ENCODE measurements around the gene IGSF22.

The IGSF22 gene

DNA sequence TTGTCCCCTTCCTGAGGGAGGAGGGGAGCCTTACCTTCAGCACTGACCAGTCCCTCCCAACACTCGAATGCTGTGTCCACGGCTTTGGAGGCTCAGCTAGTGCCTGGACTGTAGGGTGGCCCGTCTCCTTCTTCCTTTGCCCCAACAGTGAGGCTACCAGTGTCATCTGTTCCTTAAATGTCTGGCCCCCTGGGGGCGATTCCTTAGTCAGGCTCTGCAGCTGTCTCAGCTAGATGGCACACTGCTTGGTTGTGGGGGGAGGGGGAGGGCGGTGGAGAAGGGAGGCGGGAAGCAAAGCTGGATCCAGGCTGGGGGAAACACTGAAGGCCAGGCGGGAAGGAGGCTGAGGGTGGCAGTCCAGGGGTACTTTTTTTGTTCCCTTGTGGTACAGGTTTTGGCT, at the start of gene IGSF22:
Gene IGSF22 (minus strand): TSS at position 149 of the 400 bp plus-strand sequence. CDS start 1,952 bp downstream, outside the sequence.
- DNase-seq: no peak

DNA sequence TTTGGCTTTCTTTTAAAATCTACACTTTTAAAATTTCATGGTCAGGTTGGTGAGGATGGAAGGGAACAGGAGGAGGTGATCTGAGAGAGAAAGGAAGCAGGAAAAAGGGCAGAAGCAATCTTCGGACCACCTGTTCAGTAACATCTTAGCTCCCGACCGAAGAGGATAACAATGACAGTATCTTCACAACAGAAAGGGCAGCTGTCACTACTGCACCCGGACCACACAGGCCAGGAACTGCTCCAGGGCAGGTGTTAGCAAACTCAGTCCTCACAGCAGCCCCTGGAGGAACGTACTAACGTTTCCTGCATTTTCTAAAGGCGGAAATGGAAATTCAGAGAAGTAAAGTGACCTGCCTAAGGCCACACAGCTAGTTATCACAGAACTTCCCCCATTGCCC, 48.8 kb upstream of the IGSF22 start:
- no peak for DNase-seq

DNA sequence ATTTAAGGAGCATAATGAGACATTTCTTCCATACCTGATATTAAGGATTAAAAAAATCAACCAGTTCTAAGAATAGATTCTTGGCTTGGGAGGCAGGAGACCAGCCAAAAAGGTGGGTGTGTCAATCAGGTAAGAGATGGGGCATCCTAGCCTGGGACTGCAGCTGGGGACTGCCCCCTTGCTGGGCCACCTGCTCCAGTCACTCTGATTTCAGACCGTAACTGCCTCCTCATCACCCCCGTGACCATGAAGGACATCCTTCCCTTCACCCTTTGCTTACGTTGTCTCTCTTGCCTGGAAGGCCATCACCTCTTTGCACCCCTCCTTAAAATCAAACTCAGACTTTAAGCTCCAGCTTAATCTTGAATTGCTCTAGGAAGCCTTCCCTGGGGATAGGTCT, 47.7 kb upstream of the IGSF22 start:
- no peak for DNase-seq

DNA sequence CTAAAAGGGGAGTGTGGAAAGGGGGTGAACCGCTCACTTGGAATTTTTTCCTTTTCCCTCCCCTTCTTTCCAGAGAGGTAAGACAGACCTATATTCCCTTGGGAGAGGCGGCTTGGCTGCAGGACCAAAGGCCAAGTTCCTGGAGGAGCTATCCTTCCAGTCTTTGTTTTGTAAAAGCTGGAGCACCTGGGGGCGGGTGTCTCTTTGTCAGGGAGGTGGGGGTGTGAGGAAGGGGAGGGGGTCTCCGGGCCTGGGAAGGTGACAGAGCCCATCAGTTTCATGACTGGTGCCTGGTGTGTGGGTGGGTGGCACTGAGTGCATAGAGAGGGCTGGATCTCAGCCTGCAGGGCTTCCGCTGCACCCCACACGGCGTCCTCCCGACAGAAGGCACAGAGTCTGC, 47.1 kb upstream of the IGSF22 start:
- DNase-seq: no peak

DNA sequence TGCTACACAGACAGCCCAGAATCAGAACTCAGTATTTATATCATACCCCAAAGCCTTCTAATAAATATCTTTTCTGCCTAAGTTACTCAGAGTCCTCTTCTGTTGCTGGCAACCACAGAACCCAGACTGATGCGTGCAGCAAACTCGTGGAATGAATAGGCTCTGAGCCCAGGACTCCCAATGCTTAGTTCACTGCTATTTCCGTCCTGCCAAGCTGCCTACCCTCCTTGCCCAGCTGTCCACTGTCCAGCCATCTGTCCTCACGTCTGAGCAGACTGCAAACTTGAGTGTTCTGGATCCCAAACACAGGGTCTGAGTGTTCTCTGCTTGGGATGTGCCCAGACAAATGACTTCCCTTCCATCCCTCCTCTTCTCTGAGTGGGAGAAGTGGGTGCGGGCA, 46.2 kb upstream of the IGSF22 start:
- no peak for DNase-seq

DNA sequence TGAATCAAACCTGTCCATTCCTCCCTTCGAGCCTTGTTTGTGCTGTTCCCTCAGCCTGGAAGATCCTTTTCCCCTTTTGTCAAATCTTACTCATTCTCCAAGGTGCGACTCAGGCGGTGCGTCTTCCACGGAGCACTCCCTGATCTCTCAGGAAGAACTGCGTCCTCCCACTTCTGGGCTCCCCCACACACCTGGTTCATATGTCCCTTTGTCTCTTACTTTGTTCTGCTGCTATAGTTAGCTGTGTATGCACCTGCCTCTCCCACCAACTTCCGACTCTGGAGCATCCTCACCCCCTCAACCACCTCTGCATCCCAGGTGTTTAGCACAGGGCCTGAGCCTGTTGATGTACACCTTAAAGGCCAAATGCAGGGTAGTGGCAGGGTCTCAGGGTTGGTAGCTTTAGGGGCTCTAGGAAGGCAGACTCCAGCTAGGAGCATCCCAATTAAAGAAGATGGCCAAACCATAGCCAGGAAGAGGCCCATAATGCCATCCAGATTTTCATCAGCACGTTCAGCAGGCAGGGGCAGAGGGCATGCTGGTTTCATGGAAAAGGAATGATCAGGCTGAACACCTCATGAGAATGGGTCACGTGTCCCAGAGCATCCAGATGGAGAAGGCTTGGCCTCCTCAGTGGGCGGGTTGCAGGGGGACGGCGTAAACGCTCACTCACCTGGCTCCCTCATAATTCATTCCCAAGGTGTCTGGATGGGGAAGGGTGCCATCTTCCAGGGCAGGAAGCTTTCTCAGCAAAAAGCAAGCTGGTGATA, 45.5 kb upstream of the IGSF22 start:
- no peak for DNase-seq

DNA sequence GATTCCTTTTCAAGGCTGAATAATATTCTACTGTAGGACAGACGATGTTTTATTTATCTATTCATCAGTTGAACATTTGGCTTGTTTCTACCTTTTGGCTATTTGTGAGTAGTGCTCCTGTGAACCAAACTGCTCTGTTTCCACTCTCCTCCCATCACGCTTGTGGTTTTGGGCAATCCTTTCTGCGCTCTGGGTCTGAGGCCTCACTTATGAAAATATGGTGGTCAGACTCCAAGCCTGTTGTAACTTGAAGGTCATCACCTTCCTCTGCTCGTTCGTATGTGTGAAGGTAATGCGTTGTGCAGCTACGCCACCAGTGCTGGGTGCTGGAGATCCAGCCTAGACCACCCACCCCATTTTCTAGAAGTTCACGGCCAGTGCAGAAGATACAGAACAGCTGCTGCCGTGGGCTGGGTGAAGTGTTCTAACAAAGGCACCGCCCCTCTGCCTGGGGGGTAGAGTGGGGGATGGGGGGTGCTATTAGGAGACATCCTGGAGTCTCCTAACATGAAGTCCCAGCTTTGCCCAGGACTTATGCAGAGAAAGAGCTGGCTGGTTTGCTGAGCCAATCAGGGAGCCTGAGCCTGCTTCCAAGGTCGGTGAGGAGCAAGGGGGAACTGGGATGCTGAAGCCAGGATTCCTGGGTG, 44.6 kb upstream of the IGSF22 start:
- DNase-seq: no peak

DNA sequence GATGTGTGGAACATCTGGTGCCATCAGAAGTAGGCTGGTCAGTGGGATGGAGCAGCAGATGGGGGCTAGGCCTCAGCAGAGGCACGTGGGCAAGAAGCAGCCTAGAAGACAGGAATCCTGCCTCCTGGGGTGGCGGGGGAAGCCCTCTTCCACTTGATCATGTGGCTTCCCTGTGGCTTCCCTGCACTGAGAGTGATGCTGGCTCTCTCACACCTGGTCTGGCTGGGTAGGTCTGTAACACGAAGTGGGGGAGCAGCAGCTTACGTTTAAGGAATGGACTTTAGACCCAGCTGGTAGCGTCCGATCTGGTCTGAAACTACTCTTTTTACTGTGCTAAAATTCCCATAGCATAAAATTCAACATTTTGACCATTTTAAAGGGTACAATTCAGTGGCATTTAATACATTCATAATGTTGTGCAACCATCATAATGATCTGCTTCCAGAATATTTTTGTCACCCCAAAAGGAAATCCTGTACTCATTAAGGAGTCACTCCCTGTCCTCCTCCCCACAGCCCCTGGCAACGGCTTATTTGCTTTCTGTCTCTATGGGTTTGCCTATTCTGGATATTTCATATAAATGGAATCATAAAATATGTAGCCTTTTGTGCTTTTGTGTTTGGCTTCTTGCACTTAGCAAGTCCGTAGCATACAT, 43.9 kb upstream of the IGSF22 start:
- DNase-seq: no peak

DNA sequence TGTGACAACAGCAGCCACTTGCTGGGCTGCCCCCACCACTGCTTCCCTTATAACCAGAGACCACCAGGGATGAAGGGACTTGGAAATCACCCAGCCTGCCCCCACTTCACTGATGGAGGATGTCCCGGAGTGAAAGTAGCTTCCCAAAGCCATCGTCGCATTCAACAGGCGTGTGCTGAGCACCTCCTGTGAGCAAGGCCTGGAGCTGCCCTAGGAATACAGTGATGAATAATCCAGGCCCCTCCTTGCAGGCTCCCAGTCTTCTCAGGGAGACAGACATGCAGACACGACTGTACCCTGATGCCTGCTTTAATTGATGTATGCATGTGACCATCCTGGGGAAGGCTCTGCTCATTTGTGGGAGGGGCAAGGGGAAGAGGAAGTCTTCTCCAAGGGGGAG, 43.0 kb upstream of the IGSF22 start:
- DNase-seq: no peak

DNA sequence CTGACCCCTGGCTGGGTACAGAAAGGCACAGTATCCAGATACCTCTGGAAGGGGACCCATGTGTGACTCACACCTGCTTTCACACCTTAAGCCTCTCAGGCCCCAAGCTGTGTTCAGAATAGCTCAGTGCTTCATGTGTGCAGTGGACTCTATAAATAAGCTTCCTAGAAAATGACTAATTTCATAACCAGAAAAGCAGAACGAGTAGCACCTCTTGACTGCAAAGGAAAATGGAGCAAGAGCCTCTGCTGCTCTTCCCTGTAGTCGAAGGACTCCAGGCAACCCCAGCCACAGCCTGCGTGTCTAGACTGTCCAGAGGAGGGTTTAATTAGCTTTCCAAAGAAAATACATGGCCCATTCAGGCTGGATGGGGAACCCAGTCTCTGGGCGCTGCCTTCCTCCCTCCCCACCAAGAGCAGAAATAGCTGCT, 42.5 kb upstream of the IGSF22 start:
- DNase-seq: no peak

DNA sequence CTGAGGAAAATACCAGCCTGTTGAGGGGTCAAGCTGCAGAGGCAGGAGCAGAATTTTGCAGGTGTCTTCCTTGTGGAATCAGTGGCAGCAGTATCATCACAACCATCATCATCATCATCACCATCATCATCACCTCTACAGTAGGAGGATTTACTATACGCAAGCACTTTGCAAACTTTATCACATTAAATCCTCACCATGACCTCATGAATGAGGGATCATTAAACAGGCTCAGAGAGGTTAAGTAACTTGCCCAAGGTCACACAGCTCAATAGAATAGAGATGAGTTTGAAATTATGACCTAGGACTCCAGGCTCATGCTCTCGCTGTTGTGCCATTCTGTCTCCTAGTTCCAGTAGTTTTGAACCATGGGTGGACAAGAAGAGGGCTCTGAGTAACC, 40.0 kb upstream of the IGSF22 start:
- no peak for DNase-seq

DNA sequence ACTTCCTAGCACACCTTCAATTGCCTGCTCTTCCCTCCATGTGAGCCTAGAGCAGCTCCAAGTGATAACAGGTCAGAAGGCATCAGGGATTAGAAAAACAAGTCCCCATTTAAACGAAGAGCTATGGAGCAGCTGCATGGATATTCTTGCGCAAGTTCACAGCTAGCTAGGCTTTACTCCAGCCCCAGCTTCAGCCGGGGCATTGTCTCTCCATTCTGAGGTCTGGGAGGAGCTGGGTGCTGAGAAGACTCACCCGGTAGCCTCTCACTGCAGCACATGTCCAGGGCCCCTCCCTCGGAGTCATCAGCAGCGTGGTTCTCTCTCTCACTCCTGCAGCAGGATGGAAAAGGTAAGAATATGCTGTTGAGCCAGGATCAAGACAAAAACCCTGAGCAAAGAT, 39.6 kb upstream of the IGSF22 start:
- DNase-seq: no peak

DNA sequence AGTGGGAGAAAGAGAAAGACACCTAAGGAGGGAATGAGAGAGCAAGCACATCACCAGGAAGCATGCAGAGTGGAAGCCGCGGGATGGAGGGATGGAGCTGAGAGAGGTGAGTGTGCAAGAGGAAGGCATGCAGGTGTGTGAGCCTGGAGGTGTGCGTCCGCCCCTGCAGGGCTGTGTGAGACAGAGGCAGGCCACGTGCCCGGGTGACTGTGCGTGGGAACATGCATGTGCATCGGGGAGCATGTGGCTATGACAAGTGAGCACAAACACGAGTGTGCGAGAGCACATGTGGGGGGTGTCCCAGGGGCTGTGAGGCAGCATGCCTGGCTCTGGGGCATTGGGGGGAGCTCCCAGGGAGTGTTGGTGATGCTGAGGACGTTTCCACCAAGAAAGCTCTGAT, 35.8 kb upstream of the IGSF22 start:
- DNase-seq: no peak

DNA sequence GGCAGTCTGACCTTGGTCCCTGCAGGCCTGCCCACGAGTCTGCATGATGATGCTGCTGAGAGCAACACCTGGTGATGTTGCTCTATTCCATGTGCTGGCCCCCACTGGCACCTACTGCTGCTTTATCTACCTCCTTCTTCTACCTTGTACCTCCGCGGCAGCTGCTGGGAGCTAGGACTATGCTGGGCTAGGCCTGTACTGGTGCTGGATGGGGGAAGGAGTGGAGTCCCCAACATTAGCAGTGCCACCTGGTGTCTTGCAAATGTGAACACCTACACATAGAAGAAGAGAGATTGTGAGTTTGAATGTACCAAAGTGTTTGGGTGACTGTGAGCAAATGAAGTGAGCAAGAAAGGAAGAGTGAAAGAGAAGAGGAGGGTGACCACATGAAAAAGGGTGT, 35.2 kb upstream of the IGSF22 start:
- DNase-seq: no peak

DNA sequence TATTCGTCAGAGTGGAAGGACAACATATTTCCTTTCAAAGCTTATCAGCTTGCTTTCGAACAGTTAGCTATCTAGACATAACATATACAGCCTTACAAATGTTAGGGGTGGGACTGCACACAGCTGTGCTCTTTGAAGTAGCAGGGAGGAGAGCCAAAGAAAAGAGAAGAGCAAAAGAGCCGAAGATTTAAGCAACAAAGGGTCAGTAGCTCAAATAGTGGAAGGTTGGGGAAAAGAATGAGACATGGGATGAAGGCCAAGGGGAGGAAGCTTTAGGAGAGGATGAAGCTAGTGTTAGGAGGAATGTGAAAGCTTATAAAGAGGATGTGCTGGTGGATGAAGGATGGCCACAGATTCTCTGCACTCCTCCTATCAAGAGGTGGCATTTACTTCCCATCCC, 31.8 kb upstream of the IGSF22 start:
- DNase-seq: no peak

DNA sequence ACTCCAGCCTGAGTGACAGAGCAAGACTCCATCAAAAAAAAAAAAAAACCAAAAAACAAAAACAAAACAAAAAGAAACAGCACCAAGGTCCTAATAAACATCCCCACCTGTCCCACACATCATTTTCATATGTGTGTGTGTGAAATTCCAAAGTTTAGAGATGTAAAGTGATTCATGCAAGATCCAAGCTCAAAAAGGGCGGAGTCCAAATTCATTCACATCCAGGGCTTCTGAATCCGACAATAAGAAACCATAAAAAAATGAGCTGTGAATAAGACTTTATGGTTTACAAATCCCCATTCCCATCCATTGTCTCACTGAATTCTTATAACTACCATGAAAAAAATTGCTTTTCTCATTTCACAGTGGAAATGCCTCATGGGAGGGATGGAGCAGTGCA, 30.9 kb upstream of the IGSF22 start:
- no peak for DNase-seq

DNA sequence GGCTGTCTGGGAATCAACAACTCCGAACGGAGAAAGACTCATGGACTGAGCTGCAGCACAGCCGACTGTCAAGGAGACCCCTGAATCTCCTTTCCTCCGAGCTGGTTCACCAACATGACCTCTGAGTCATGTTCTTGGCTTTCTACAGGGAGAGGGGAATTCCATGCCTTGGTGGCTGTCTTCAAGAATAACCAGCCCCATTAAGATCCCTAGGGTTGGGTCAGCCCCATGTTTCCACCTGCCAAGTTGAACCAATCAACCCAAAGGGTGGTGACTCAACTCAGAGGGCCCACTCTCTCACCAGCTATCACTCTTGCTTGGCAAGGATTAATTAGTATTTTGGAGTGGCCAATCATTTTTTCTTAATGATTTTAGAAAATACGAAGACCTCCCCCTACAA, 28.3 kb upstream of the IGSF22 start:
- DNase-seq: no peak

DNA sequence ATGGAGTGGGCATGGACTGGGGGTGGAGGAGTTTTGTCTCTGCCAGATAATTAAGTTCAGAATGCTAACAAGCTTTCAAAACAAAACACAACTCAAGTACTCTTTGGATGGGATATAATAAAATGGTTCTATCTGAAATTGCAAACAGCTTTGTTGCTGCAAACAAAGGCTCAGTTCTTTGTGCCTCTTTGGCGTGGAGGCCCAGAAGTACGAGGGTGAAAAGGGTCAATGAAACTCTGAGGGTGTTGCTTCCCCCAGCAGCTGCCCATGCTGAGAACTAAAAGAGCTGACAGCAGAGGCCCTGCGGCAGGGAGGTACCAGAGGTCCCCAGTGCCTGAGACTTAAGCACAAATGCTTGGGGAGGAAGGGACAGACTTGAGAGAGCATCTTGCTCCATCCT, 26.5 kb upstream of the IGSF22 start:
- DNase-seq: no peak

DNA sequence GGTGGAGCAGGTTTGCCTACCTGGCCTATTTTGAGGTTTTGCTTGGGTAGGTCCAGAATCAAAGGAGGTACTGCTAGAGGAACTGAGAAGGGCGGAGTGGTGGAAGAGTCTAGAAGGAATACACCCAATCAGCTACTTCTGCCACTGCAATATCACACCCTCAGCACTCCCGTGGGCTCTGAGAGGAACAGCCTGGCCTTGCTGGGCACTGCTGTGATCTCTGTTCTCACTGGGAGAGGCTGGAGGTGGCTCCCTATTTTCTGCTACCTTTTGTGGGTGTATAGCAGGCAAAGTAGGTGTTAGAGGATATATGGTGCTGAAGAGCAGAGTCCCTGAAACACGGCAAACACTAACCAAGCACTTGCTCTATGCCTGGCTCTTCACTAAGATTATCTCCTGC, 25.0 kb upstream of the IGSF22 start:
- DNase-seq: no peak

DNA sequence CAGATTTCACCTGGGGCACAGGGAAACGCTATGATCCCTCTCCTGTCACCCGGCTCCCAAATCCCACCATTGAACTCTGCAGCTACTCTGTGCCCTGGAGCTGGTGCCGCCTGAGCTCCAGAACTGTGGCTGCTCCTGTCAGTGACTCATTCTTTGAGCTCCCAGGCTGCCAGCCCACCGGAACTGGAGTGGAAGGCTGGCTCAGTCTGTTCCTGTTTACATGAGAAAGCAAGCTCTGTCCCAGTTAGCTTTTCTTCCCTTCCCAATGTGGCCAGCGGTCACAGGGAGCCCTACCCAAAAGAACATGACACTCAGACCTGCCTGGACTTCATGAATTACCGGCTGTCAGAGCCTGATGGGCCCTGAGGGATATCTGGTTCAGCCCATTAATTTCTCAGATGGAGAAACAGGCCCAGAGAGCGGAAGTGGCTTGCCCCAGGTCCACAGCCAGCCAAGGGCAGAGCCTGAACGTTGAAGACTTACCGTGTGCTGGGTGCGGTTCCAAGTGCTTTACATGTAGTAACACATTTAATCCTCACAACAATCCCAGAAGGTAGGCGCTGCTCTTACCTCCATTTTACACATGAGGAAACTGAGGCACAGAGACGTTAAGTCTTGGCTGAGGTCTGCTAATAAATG, 23.8 kb upstream of the IGSF22 start:
- peak; percentile 22 for DNase-seq

DNA sequence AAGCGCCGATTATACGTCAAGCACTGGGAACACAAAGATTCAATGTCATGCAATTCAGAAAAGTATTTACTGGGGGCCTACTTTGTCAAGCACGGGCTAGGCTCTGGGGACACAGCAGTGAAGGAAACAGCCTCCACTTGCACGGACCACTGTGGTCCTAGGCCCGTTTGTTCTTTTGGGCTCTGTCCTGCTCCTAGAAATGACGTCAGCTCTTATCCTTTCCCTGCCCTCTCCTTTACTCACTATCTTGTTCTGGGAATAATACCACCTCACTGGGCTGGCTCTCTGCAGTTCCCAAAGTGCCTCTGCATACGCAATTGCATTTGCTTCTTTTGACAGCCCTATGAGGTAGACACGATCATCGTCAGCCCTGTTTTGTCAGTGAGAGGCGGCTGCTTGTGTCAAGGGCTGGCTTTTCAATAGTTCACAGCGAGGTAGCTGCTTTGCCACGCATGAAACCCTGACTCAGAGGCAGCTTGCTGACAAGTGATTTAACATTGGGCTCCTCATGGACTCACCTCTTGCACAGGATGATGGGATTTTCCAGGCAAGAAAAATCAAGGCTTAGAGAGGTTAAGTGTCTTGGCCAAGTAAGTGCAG, 22.9 kb upstream of the IGSF22 start:
- DNase-seq: no peak

DNA sequence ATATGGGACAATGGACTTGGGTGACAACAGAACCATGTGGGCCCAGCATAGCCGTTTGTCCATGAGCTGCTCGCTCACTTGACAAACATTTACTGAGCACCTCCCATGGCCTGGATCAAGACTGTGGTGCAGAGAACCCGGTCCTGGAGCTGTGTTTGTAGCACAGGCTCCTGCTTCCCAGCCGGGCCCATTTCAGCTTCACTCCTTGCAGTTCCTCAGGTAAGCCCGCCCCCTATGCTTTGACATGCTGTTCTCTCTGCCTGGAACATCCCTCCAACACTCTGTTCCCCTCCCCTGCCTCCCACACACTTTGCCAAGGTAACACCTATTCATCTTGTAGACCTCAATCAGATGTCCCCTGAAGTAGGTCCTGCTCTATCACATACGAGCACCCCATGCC, 19.3 kb upstream of the IGSF22 start:
- no peak for DNase-seq

DNA sequence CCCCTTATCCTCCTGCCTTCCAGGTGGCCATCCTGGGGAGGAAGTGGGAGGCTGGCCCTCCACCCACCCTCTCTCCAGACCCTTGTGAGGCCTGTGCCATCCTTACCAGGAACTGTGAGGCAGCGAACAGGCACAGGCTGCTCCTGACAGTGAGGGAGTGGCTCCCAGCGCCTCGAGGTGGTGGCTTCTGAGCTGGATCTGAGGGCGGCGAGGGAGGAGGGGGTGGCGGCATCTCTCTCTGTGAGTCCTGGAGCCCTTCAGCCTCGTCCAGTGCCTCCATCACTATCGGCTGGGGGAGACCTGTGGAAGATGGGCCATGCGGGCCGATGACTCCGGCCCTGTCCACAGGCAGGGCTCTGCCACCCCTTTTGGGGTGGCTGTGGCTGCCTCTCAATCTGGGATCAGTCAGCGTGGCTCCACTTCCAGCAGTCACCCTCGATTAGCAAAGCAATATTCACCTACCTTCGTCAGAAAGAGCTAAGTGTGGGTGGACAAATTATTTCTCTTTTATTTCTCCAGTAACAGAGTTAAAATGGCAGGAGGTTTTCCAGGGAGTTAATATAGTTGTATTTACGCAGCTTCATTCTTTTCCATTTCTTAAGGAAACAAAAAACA, 18.0 kb upstream of the IGSF22 start:
- no peak for DNase-seq

Measured in hematopoietic multipotent progenitor cell treated with erythropoietin and hydrocortisone succinate and interleukin-3 and kit ligand, for 4 days (in vitro differentiated cells).